ENCODE data around the gene ANKRA2.
"Not testable (repeated sequence)": the region's sequence is repeated elsewhere in the genome, so short reads cannot be mapped to it uniquely, and the experiment has no call there.

ANKRA2 gene

DNA sequence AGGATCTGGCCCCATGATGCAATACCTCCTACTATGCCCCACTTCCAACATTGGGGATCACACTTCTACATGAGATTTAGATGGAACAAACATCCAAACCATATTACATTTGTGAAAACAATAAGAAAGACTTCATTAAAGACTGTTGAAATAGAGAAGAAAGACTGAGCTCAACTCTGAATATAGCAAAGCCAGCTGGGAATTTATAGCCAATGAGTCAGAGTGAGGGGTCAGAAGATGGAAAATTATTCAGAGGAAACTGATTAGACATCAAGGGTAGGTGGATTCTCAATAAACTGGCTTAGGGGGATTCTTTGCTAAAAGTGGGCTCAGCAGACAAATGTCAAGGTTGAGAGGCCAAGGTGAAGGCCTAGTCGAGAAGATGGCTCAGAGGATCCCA, 41.6 kb downstream of the ANKRA2 start:
- no peaks in the 10 kb centered on the region for H3K9me3 ChIP-seq (replicated peaks; ENCODE audit: low read length)
- no peak overlapping the region for H3K4me2 ChIP-seq (ENCODE audit: low read length)
- H3K36me3 ChIP-seq (ENCODE audit: insufficient read depth, low read length), result no peaks in the 10 kb centered on the region
- no peak overlapping the region for H3K4me3 ChIP-seq (ENCODE audit: low read length)
- no peaks in the 10 kb centered on the region for H3K4me1 ChIP-seq (ENCODE audit: control insufficient read depth, insufficient read depth, low read length)
- peaks cover 6% of the 10 kb centered on the region for H3K27me3 ChIP-seq (ENCODE audit: control insufficient read depth, insufficient read depth, low read length)
- H3K9ac ChIP-seq (ENCODE audit: low read depth, low read length), result no peak overlapping the region

DNA sequence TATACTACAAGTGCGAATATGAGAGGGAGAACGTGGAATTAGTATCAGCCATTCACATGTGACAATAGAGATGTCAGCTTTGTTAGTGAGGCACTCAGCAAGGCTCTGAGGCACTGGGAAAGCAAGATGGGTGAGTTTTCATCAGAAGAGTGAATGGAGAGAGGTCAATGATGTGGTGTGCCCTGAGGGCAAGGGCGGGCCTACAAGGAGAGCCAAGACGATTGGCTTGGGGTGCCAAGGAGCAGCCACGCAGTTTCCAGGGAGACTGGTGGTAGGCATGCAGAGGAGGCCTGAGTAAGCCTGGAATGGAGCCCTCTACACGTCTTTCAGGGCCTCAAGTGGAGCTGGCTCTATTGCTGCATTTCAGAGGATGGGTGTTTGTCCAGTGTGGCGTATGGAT, 42.5 kb downstream of the ANKRA2 start:
- no peaks in the 10 kb centered on the region for H3K9me3 ChIP-seq (replicated peaks; ENCODE audit: low read length)
- no peaks in the 10 kb centered on the region for H3K36me3 ChIP-seq (ENCODE audit: insufficient read depth, low read length)
- no peak overlapping the region for H3K9ac ChIP-seq (ENCODE audit: low read depth, low read length)
- H3K4me2 ChIP-seq (ENCODE audit: low read length), result no peak overlapping the region
- H3K4me1 ChIP-seq (ENCODE audit: control insufficient read depth, insufficient read depth, low read length), result no peaks in the 10 kb centered on the region
- H3K27me3 ChIP-seq (ENCODE audit: control insufficient read depth, insufficient read depth, low read length), result peaks cover 3% of the 10 kb centered on the region
- no peak overlapping the region for H3K4me3 ChIP-seq (ENCODE audit: low read length)

DNA sequence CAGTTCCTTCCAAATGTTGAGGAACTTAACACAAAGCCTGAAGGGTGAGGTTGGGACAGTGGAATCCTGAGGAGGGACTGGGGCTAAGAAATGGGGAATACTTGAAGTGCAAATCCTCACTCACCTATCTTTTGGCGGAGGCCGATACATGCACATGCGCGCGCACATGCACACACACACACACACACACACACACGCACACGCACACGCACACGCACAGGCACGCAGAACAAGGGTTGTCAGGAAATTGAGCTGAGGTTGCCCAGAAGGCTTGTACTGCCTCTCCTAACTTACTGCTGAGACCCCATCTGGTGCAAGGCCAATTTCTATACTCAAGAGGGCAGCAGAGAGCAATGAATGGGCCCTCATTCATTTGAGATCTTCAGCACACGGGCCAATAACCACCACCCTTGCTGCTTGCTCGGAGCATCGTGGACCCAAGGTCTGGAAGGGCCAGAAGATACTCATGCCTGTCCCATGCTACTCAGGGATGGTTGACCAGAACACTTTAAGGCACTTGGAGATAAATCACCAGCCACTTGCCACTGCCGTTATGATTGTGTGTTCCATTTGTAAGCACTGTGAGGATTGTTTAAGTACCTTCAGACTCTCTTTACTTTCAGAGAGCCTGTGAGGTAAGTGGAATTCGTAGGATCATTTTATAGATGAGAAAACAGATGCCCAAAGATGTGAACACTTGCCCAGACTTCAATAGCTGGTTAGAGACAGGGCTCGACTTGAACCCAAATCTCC, 45.7 kb downstream of the ANKRA2 start:
- Histone ChIP-seq H3K4me1 (ENCODE audit: control insufficient read depth, insufficient read depth, low read length) (no peaks in the 10 kb centered on the region), H3K27me3 (ENCODE audit: control insufficient read depth, insufficient read depth, low read length) (no peaks in the 10 kb centered on the region), H3K4me2 (ENCODE audit: low read length) (peak overlapping the region; percentile 37), H3K36me3 (ENCODE audit: insufficient read depth, low read length) (no peaks in the 10 kb centered on the region), H3K4me3 (ENCODE audit: low read length) (no peak overlapping the region), H3K9ac (ENCODE audit: low read depth, low read length) (no peak overlapping the region), H3K9me3 (replicated peaks; ENCODE audit: low read length) (no peaks in the 10 kb centered on the region)

DNA sequence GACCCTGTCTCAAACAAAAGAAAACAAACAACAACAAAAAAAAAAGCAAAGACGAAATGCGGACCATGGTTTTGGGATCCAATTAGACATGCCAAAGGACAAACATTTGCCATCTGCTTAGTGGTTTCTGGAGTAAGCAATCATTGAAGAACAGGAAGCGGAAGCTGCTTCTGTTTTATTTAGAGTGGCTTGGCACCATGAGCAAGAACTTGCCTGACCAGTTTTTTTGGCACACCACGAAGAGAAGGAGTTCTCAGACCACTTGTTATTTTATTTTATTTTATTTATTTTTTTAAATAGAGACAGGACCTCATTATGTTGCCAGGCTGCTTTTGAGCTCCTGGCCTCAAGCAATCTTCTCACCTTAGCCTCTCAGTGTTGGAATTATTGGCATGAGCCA, 50.2 kb downstream of the ANKRA2 start:
- no peaks in the 10 kb centered on the region for H3K36me3 ChIP-seq (ENCODE audit: insufficient read depth, low read length)
- H3K9ac ChIP-seq (ENCODE audit: low read depth, low read length), result no peak overlapping the region
- H3K4me3 ChIP-seq (ENCODE audit: low read length), result no peak overlapping the region
- no peak overlapping the region for H3K4me2 ChIP-seq (ENCODE audit: low read length)
- H3K4me1 ChIP-seq (ENCODE audit: control insufficient read depth, insufficient read depth, low read length), result no peaks in the 10 kb centered on the region
- H3K9me3 ChIP-seq (replicated peaks; ENCODE audit: low read length), result no peaks in the 10 kb centered on the region
- no peaks in the 10 kb centered on the region for H3K27me3 ChIP-seq (ENCODE audit: control insufficient read depth, insufficient read depth, low read length)

DNA sequence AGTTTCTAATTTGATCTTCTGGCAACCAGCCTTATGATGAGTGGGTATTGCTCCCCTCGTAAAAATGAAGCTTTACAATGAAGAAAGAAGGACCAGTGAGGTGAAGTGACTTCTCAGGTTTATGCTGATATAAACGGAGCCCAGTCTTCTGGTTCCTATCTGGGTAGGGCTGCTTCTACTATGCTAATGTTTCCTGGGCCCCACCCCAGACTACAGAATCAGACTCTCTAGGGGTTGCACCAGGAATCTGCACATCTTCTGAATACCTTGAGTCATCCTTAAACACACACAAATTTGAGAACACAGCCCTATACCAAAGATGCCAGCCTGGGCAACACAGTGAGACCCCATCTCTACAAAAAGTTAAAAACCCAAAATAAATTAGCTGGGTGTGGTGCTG, 51.0 kb downstream of the ANKRA2 start:
- H3K4me2 ChIP-seq (ENCODE audit: low read length), result no peak overlapping the region
- no peaks in the 10 kb centered on the region for H3K27me3 ChIP-seq (ENCODE audit: control insufficient read depth, insufficient read depth, low read length)
- H3K9me3 ChIP-seq (replicated peaks; ENCODE audit: low read length), result no peaks in the 10 kb centered on the region
- H3K4me3 ChIP-seq (ENCODE audit: low read length), result no peak overlapping the region
- no peak overlapping the region for H3K9ac ChIP-seq (ENCODE audit: low read depth, low read length)
- H3K4me1 ChIP-seq (ENCODE audit: control insufficient read depth, insufficient read depth, low read length), result no peaks in the 10 kb centered on the region
- no peaks in the 10 kb centered on the region for H3K36me3 ChIP-seq (ENCODE audit: insufficient read depth, low read length)

DNA sequence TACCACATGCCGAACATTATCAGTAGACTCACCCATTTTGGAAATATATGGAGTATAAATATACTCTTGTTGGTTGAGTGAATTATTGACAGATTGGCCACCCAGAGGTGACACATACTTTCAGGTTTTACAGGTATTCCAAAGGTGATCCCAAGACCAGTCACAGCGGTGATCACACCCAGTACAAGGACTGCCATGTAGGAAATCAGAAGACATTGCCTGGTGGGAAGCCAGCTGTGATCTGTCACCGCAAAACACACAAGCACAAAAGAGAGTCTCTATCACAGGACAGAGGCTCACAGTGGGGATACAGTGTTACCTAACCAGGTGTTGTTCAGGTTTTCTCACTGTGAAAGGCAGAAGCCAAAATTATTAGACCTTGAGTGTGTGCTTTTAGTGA, 51.4 kb downstream of the ANKRA2 start:
- Histone ChIP-seq H3K4me1 (ENCODE audit: control insufficient read depth, insufficient read depth, low read length) (no peaks in the 10 kb centered on the region), H3K4me3 (ENCODE audit: low read length) (no peak overlapping the region), H3K9ac (ENCODE audit: low read depth, low read length) (no peak overlapping the region), H3K27me3 (ENCODE audit: control insufficient read depth, insufficient read depth, low read length) (no peaks in the 10 kb centered on the region), H3K9me3 (replicated peaks; ENCODE audit: low read length) (no peaks in the 10 kb centered on the region), H3K36me3 (ENCODE audit: insufficient read depth, low read length) (no peaks in the 10 kb centered on the region), H3K4me2 (ENCODE audit: low read length) (no peak overlapping the region)

DNA sequence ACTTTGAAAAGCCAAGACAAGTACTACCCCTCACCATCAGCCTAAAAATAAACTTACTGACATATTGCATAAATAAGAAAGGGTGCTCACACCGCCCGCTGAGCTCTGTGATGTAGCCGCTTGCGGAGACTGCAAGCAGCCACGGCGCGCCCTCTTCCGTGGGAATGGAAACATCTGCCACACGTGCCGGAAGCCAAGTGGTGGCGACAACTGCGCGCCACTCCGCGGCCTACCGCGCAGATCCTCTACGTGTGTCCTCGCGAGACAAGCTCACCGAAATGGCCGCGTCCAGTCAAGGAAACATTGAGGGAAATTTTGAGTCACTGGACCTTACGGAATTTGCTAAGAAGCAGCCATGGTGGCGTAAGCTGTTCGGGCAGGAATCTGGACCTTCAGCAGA, 56.9 kb downstream of the ANKRA2 start:
- not testable (repeated sequence) for H3K27me3 ChIP-seq (ENCODE audit: control insufficient read depth, insufficient read depth, low read length); H3K4me2 ChIP-seq (ENCODE audit: low read length); H3K4me3 ChIP-seq (ENCODE audit: low read length); H3K4me1 ChIP-seq (ENCODE audit: control insufficient read depth, insufficient read depth, low read length); H3K9ac ChIP-seq (ENCODE audit: low read depth, low read length); H3K9me3 ChIP-seq (replicated peaks; ENCODE audit: low read length)
- peaks cover 36% of the 10 kb centered on the region for H3K36me3 ChIP-seq (ENCODE audit: insufficient read depth, low read length)

DNA sequence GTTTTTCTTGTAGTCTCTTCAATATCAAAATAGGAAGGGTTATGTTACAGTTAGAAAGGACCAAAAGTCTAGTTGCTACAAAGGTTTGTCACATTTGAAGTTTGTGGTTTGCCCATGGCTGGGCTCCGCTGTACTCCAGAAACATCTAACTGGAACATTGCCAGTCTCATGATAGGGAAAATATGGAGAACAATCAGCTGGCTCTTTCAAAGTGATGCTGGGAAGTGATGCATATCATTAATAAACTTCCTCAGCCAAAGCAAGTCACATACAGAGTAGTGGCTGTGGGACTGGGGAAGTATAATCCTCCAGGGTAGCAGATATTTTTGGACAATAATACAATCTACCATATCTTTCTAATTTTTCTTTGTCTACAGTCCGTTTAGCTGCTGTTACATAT, 58.4 kb downstream of the ANKRA2 start:
- Histone ChIP-seq H3K36me3 (ENCODE audit: insufficient read depth, low read length) (peaks cover 50% of the 10 kb centered on the region), H3K4me1 (ENCODE audit: control insufficient read depth, insufficient read depth, low read length) (no peaks in the 10 kb centered on the region), H3K4me2 (ENCODE audit: low read length) (no peak overlapping the region), H3K9ac (ENCODE audit: low read depth, low read length) (no peak overlapping the region), H3K27me3 (ENCODE audit: control insufficient read depth, insufficient read depth, low read length) (no peaks in the 10 kb centered on the region), H3K9me3 (replicated peaks; ENCODE audit: low read length) (no peaks in the 10 kb centered on the region), H3K4me3 (ENCODE audit: low read length) (no peak overlapping the region)

DNA sequence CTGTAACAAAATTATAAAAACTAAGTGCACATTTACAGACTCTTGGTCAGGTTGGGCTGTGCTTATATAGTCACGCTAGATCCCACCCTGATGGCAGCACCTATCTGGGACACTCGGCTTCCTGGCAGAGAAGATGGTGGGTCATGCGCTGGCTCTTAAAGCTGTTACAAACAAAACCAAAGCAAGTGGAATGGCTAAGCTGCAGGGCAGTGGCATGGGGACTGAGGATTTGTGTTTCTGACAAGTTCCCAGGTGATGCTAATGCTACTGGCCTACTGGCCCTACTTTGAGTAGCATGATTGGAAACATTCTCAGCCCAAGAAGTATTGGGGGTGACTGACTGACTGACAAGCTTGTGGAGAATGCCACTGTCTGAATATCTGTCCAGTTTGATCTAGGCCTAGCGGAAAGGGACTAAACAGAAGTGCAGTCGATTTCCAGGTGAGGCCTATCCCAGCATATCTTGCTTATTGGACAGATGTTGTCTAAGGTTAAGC, 58.9 kb downstream of the ANKRA2 start:
- H3K36me3 ChIP-seq (ENCODE audit: insufficient read depth, low read length), result peaks cover 52% of the 10 kb centered on the region
- no peaks in the 10 kb centered on the region for H3K27me3 ChIP-seq (ENCODE audit: control insufficient read depth, insufficient read depth, low read length)
- H3K4me2 ChIP-seq (ENCODE audit: low read length), result no peak overlapping the region
- no peaks in the 10 kb centered on the region for H3K9me3 ChIP-seq (replicated peaks; ENCODE audit: low read length)
- H3K9ac ChIP-seq (ENCODE audit: low read depth, low read length), result no peak overlapping the region
- H3K4me1 ChIP-seq (ENCODE audit: control insufficient read depth, insufficient read depth, low read length), result no peaks in the 10 kb centered on the region
- no peak overlapping the region for H3K4me3 ChIP-seq (ENCODE audit: low read length)
